NCI-H2029 treated with DMSO at 0.1 percent for 48 hours (cell line): Measurements from ENCODE around the gene CYTH1.
"Not testable (repeated sequence)": the region's sequence is repeated elsewhere in the genome, so short reads cannot be mapped to it uniquely, and the experiment has no call there.

ENCODE experiments used
- DNase-seq: peaks from one replicate; lab custom pipeline; 2025; lab: John Stamatoyannopoulos, UW

Gene CYTH1

GRCh38 chr17:78787444-78787843, 5.4 kb upstream of the CYTH1 start:
- no peak for DNase-seq

GRCh38 chr17:78785663-78786057, 3.6 kb upstream of the CYTH1 start:
- peak; percentile 46 for DNase-seq

- no peak for DNase-seq
These were observed 3.1 kb upstream of the CYTH1 start for GRCh38 chr17:78785011-78785662.

DNA sequence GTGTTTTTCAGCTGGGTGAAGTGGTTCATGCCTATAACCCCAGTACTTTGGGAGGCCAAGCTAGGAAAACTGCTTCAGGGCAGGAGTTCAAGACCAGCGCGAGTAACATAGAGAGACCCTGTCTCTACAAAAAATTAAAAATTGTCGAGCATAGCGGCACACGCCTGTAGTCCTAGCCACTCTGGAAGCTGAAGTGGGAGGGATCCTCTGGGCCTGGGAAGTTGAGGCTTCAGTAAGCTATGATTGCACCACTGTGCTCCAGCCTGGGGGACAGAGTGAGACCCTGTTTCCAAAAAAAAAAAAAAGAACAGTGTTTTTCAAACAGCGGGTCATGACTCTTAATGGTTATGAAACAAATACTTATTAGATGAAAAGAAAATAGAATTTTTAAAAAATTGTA, 2.3 kb upstream of the CYTH1 start:
- no peak for DNase-seq

DNA sequence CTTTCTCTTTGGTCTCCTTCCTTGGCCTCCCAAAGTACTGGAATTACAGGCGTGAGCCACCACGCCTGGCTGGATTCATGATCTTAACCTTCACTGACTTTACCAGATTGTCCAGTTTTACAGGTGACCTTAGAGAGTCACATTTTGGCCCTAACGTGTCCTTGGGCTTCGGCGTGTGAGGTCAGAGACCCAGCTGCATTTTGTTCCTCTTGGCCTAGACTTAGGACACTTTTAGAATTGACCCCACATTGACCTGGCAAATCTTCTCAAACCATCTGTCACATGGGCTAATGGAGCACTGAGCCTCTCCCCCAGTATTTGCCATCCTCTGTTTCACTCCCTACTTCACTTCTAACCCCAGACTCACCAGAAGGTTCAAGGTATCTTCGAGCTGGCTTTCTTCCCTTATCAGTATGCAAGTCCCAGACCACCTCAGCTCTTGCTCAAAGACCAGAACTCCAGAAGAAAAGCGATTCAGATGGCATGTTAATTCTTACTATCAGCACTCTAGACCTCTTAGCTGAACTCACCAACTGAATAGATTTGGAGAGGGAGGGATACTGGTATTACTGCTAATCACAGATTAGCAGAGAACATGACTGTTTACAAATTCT, 1.7 kb upstream of the CYTH1 start:
- no peak for DNase-seq

- DNase-seq = no peak
These were observed 775 bp downstream of the CYTH1 start for GRCh38 chr17:78781104-78781892.

- DNase-seq = no peak
These were observed 1.7 kb downstream of the CYTH1 start for GRCh38 chr17:78780335-78780734.

- DNase-seq = no peak
These were observed 2.2 kb downstream of the CYTH1 start for GRCh38 chr17:78779850-78780249.

DNA sequence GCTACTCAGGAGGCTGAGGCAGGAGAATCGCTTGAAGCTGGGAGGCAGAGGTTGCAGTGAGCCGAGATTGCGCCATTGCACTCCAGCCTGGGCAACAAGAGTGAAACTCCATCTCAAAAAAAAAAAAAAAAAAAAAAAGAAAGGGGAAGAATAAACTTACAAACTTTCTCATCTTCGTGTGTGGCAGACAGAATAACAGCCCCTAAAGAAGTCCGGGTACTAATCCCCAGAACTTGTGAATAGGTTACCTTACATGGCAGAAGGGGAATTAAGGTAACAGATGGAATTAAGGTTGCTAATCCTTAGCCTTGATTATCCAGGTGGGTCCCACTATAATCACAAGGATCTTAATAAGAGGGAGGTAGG, 2.8 kb downstream of the CYTH1 start:
- not testable (repeated sequence) for DNase-seq

- DNase-seq = no peak
These were observed 4.2 kb downstream of the CYTH1 start for GRCh38 chr17:78777881-78778280.

- DNase-seq = no peak
These were observed 7.0 kb downstream of the CYTH1 start for GRCh38 chr17:78774956-78775571.

GRCh38 chr17:78774453-78774852, 7.6 kb downstream of the CYTH1 start:
- no peak for DNase-seq

DNA sequence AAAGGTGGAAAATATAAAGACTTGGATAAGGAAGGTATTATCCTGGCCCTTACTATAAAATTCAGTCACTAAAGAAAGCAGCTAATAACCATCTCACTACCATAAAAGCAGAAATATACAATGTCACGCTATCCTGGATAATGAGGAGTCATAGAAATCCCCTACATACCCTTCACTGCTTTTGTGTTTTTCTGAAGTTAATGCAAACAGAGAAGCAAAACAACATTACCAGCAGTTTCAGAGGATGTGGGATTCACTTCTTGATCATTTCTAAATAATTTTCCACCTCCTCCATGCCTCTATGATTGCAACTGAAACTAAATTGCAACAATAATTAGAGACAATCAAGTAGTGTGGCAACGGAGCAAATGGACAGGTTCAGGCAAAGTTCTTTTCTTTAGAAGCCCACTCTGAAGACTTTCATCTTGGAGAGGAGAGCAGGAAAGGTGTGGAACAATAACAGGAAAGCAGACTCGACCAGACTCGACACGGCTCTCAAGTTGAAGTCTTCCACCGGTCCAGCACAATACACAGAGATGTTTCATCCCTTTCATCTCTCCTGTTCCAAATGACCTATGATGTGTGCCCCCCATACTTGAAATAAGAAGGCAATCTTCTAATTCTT, 10.2 kb downstream of the CYTH1 start:
- DNase-seq = no peak

DNA sequence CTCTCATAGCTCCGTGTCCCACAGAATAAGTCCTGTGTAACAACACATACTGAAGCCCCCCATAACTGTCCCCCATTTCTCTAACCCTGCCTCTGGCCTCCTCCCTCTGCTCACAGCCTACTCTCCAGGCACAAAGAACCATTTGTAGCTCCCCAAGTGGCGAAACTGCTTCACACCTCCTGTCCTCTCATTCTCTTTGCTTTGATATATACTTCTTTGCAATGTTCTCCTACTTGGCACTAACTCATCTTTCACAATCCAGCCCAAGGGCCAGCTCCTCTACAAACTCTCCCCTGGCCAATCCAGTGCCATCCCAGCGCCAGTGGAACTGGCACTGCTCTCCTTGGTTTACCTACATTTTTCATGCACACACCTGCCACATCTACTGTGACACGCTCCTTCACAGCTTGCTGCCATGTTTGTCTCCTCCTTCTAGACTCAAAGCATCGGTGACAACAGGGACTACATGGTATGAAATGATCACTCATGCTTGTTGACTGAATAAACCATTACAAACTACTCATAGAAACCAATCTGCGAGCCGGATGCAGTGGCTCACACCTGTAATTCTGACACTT, 12.8 kb downstream of the CYTH1 start:
- DNase-seq = no peak

GRCh38 chr17:78767806-78768205, 14.3 kb downstream of the CYTH1 start:
- DNase-seq = no peak

- no peak for DNase-seq
These were observed 15.3 kb downstream of the CYTH1 start for GRCh38 chr17:78766743-78767294.

- no peak for DNase-seq
These were observed 15.8 kb downstream of the CYTH1 start for GRCh38 chr17:78766225-78766624.

DNA sequence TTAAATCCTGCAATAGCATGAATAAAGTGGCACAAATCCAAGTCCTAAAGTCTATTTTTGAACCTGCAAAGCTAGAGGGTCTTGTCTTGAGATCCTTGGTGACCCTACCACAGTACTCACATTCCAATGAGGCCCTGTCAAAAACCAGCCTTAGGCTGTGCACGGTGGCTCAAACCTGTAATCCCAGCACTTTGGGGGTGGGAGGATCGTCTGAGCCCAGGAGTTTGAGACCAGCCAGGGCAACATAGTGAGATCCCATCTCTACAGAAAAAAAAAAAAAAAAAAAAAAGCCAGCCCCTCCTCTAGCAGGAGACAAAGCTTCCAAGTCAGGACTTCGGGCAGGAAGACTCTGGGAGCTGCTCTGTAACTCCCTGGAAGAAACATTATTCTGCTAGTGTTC, 16.3 kb downstream of the CYTH1 start:
- no peak for DNase-seq

DNA sequence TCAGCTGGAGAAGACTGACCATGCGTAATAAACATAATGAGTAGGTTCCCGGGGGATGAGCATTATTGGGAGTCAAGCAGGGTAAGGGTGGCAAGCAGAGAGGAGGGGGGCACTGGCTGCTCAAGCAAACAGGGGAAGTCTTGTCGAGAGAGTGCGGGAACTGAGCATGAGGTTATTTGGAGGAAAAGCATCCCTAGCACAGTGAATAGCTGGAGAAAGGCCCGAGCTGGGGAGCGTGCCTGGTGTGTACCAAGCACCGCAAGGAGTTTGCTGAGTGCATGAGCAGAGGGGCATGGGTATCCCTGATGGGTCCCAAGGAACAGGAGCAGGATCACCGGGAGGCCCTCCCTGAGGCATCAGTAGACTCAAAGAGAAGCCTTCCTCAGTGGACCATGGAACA, 17.2 kb downstream of the CYTH1 start:
- no peak for DNase-seq

GRCh38 chr17:78763561-78763960, 18.5 kb downstream of the CYTH1 start:
- DNase-seq = no peak

DNA sequence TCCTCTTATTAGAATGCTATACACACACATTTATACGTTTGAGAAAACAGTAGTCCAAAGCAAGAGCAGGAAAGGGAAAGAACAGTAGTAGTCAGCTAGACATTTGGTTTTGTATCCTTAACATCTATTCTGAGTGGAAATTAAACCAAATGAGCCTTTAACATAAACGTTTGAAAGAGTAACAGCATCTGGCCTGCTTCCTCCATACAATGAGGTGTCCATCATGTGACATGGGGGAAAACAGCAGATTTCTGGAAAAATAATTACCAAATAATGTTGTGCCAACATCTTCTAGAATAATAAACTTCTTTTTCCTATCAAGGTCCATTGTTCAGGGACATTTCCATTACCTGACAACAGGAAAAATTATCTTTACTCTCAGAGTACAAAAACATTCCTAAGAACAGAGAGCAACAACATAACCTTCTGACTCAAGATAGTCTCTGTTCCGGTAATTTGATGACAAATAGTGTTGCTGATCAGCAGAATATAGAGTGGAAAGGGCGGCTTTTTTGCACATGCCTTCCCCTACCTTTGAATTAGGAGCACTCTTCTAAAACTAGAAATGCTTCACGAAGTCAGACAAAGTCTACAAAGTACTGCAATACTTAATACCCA, 20.2 kb downstream of the CYTH1 start:
- DNase-seq = no peak
